ENCODE results near the gene XRCC4. TPM values are rescaled to one million over a fixed set of nuclear protein-coding genes. Genes with fewer than 3 reads are reported as not detected.

XRCC4 gene
- total RNA-seq, 1 donor from 2014 or later = not detected

- no peak overlapping the region for H3K4me3 ChIP-seq
- no peak for TF ChIP-seq CTCF (IDR thresholded peaks at IDR 0.05)
- DNase-seq (ENCODE audit: low spot score in 2 of 2) = no peak
Measured at GRCh38 chr5:83396662-83397061, 319.3 kb downstream of the XRCC4 start.

GRCh38 chr5:83397658-83398057 lies 320.3 kb downstream of the XRCC4 start:
- H3K4me3 ChIP-seq = no peak overlapping the region
- DNase-seq (ENCODE audit: low spot score in 2 of 2) = no peak
- intact Hi-C loops (cut with DNase I) = no loop called here
- no peaks in the 10 kb centered on the region for H3K36me3 ChIP-seq
- no peaks in the 10 kb centered on the region for H3K27me3 ChIP-seq
- H3K27ac ChIP-seq = no peak overlapping the region
- no peaks in the 10 kb centered on the region for H3K4me1 ChIP-seq
- no peak for TF ChIP-seq CTCF (IDR thresholded peaks at IDR 0.05)
- H3K9me3 ChIP-seq = no peaks in the 10 kb centered on the region

More at GRCh38 chr5:83396662-83397061, 319.3 kb downstream of the XRCC4 start:
- Histone ChIP-seq H3K4me1 (no peaks in the 10 kb centered on the region), H3K9me3 (no peaks in the 10 kb centered on the region), H3K27ac (no peak overlapping the region), H3K36me3 (no peaks in the 10 kb centered on the region), H3K27me3 (no peaks in the 10 kb centered on the region)
- intact Hi-C loops (cut with DNase I) = no loop called here

GRCh38 chr5:83400241-83400640 lies 322.9 kb downstream of the XRCC4 start:
- Histone ChIP-seq H3K27ac (no peak overlapping the region), H3K4me3 (no peak overlapping the region), H3K9me3 (no peaks in the 10 kb centered on the region), H3K27me3 (no peaks in the 10 kb centered on the region), H3K4me1 (no peaks in the 10 kb centered on the region), H3K36me3 (no peaks in the 10 kb centered on the region)
- intact Hi-C loops (cut with DNase I) = loop anchor here (10.0 kb wide), 1 partner anchor 185 kb away; no protein-coding TSS in a partner anchor
- TF ChIP-seq CTCF (IDR thresholded peaks at IDR 0.05) = no peak
- DNase-seq (ENCODE audit: low spot score in 2 of 2) = no peak

- H3K27ac ChIP-seq = no peak overlapping the region
- H3K36me3 ChIP-seq = no peaks in the 10 kb centered on the region
- no peaks in the 10 kb centered on the region for H3K27me3 ChIP-seq
- H3K9me3 ChIP-seq = no peaks in the 10 kb centered on the region
- intact Hi-C loops (cut with DNase I) = loop anchor here (10.0 kb wide), 1 partner anchor 186 kb away; no protein-coding TSS in a partner anchor
- no peak overlapping the region for H3K4me3 ChIP-seq
- TF ChIP-seq CTCF (IDR thresholded peaks at IDR 0.05) = no peak
- no peaks in the 10 kb centered on the region for H3K4me1 ChIP-seq
- no peak for DNase-seq (ENCODE audit: low spot score in 2 of 2)
Measured at GRCh38 chr5:83400701-83401100, 323.4 kb downstream of the XRCC4 start.

- intact Hi-C loops (cut with DNase I) = loop anchor here (10.0 kb wide), 1 partner anchor 186 kb away; no protein-coding TSS in a partner anchor
- Histone ChIP-seq H3K27me3 (no peaks in the 10 kb centered on the region), H3K27ac (no peak overlapping the region), H3K36me3 (no peaks in the 10 kb centered on the region), H3K4me1 (no peaks in the 10 kb centered on the region), H3K9me3 (no peaks in the 10 kb centered on the region), H3K4me3 (no peak overlapping the region)
- DNase-seq (ENCODE audit: low spot score in 2 of 2) = no peak
- no peak for TF ChIP-seq CTCF (IDR thresholded peaks at IDR 0.05)
Measured at GRCh38 chr5:83401122-83401731, 323.9 kb downstream of the XRCC4 start.
